Measurements from ENCODE around the gene GRK1.

GRK1 gene

GRCh38 chr13:113768018-113768905 lies 101.2 kb downstream of the GRK1 start:
- DNase-seq (ENCODE audit: extremely low spot score), result no peak
- POLR2A ChIA-PET, result no interaction called here
- TF ChIP-seq, protein P1, sequence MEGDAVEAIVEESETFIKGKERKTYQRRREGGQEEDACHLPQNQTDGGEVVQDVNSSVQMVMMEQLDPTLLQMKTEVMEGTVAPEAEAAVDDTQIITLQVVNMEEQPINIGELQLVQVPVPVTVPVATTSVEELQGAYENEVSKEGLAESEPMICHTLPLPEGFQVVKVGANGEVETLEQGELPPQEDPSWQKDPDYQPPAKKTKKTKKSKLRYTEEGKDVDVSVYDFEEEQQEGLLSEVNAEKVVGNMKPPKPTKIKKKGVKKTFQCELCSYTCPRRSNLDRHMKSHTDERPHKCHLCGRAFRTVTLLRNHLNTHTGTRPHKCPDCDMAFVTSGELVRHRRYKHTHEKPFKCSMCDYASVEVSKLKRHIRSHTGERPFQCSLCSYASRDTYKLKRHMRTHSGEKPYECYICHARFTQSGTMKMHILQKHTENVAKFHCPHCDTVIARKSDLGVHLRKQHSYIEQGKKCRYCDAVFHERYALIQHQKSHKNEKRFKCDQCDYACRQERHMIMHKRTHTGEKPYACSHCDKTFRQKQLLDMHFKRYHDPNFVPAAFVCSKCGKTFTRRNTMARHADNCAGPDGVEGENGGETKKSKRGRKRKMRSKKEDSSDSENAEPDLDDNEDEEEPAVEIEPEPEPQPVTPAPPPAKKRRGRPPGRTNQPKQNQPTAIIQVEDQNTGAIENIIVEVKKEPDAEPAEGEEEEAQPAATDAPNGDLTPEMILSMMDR (IDR thresholded peaks at IDR 0.05; ENCODE audit: control extremely low read depth, extremely low read depth, low read depth, missing control alignments), result no peak
- CTCF ChIA-PET, result no interaction called here

DNA sequence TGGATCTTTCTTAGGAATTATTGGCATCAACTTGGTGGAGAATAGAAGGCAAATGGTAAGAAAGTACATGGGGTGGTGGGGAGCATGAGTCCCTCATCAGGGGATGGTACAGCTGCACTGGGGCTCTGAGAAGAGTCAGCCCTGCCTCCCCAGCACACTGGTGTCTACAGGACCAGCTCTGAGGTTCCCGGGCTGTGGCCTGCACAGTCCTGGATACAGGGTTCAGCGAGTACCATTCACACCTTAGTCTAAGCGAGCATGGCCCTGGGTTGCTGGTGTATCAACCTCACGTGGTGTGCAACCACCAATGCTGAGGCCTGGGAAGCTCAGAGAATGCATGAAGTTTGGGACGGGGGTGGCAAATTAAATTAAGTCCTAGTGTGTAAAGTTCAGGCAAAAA lies 102.1 kb downstream of the GRK1 start:
- DNase-seq (ENCODE audit: extremely low spot score), result no peak
- POLR2A ChIA-PET, result no interaction called here
- TF ChIP-seq, protein P1 (IDR thresholded peaks at IDR 0.05; ENCODE audit: control extremely low read depth, extremely low read depth, low read depth, missing control alignments), result no peak
- CTCF ChIA-PET, result no interaction called here

- POLR2A ChIA-PET, result no interaction called here
- TF ChIP-seq, protein P1 (IDR thresholded peaks at IDR 0.05; ENCODE audit: control extremely low read depth, extremely low read depth, low read depth, missing control alignments), result no peak
- CTCF ChIA-PET, result no interaction called here
- DNase-seq (ENCODE audit: extremely low spot score), result no peak
Observed at GRCh38 chr13:113769881-113770280, 102.9 kb downstream of the GRK1 start.

GRCh38 chr13:113770441-113770840 lies 103.4 kb downstream of the GRK1 start:
- CTCF ChIA-PET, result no interaction called here
- TF ChIP-seq, protein P1 (IDR thresholded peaks at IDR 0.05; ENCODE audit: control extremely low read depth, extremely low read depth, low read depth, missing control alignments), result no peak
- DNase-seq (ENCODE audit: extremely low spot score), result no peak
- POLR2A ChIA-PET, result no interaction called here

GRCh38 chr13:113770937-113771336 lies 103.9 kb downstream of the GRK1 start:
- CTCF ChIA-PET, result no interaction called here

DNA sequence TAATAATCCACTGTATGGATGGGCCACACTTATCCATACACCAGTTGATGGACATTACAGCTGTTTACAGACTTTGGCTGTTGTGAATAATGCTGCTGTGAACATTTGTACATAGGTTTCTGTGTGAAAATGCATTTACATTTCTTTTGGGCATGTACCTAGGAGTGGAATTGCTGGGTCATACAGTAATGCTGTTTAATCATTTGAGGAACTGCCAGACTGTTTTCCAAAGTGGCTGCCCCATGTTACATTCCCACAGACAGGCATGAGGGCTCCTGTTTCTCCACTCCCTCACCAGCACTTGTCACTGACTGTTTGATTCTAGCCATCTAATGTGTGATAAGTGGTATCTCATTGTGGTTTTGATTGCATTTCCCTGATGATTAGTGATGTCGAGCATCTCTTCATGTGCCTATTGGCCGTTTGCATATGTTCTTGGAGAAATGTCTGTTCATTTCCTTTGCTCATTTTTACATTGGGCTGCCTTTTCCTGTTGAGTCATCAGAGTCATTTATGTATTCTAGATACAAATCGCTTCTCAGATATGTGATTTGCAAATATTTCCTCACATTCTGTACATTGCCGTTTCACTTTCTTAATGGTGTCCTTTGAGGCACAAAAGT lies 104.8 kb downstream of the GRK1 start:
- CTCF ChIA-PET, result no interaction called here
- TF ChIP-seq, protein P1 (IDR thresholded peaks at IDR 0.05; ENCODE audit: control extremely low read depth, extremely low read depth, low read depth, missing control alignments), result no peak
- POLR2A ChIA-PET, result no interaction called here
- DNase-seq (ENCODE audit: extremely low spot score), result no peak

More at GRCh38 chr13:113770937-113771336, 103.9 kb downstream of the GRK1 start:
- TF ChIP-seq, protein P1 (IDR thresholded peaks at IDR 0.05; ENCODE audit: control extremely low read depth, extremely low read depth, low read depth, missing control alignments), result no peak
- DNase-seq (ENCODE audit: extremely low spot score), result no peak
- POLR2A ChIA-PET, result no interaction called here
